TTC549 (cell line): ENCODE data around the gene FBXL19.

Source experiments
- FAIRE-seq: peaks from 2 replicates; lab custom pipeline; 2012; peaks lifted over from hg19 to GRCh38; lab: Jason Lieb, UNC

Gene FBXL19

GRCh38 chr16:30895627-30896260 lies 27.6 kb upstream of the FBXL19 start:
- FAIRE-seq: no peak

- FAIRE-seq: peak; percentile 15
Measured at GRCh38 chr16:30896261-30896888, 27.0 kb upstream of the FBXL19 start, which contains the start of gene CTF1. Gene CTF1 (plus strand): TSS chr16:30896614. CDS start chr16:30896644, 30 bp downstream.

- no peak for FAIRE-seq
Measured at GRCh38 chr16:30896889-30897733, 26.3 kb upstream of the FBXL19 start.

GRCh38 chr16:30899794-30900193 lies 23.6 kb upstream of the FBXL19 start:
- FAIRE-seq: no peak

DNA sequence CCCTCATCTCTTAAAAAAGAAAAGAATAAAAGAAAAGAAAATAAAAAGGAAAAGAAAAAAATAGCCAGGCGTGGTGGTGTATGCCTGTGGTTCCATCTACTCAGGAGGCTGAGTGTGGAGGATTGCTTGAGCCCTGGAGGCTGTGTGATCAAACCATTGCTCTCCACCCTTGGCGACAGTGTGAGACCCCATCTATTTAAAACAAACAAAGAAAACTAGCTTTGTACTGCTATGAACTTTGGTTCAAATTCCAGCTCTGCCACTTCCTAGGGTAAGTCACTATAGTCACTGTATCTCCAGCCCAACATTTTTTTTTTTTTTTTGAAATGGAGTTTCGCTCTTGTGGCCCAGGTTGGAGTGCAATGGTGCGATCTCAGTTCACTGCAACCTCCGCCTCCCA lies 22.8 kb upstream of the FBXL19 start:
- no peak for FAIRE-seq

DNA sequence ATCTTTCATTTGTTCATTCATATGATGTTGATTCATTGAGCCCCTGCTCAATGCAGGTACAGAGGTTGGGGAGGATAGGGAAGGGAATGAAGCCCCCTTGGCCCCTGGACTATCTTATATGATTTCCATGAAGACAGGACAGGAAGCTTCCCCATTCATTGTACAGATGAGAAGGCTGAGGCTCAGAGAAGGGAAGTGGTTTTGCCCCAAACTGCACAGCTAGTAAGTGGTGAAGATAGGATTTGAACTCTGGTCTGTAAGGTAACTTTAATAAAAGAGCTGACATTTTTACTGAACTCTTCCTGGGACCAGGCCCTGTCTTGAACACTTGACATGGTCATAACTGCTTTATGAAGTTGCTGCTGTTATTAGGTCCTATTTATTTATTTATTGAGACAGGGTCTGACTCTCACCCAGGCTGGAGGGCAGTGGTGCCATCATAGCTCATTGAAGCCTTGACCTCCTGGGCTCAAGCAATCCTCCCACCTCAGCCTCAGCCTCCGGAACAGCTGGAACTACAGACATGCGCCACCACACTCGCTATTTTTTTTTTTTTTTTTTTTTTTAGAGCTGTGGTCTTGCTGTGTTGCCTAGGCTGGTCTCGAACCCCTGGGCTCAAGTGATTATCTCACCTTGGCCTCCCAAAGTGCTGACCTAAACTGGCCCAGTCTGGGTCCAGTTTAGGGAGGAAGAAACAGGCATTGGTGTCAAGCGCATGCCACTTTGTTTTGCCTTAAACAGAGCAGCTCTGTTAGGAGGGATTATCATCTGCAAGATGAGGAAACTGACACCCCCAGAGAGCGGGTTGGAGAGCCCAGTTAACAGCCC lies 22.0 kb upstream of the FBXL19 start:
- FAIRE-seq: no peak

GRCh38 chr16:30902029-30902972 lies 21.1 kb upstream of the FBXL19 start:
- no peak for FAIRE-seq

DNA sequence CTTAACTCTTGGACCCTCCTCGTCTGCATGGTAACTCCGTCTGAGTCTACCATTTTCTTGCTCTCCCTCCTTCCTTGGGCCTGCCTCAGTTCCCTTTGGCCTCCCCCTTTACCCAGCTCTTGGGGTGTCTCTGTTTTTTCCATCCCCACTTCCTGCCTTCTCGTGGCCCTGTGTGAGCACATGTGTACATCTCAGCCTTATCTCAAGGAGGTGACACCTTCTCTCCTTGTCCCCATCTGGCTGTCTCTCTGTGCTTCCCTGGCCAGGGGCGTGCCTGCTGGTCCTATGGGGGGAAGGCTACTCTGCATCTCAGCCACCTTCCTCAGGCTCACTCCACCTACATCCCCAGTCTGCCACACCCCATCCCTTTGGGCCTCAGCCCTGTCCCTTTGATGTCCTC lies 20.4 kb upstream of the FBXL19 start:
- no peak for FAIRE-seq

DNA sequence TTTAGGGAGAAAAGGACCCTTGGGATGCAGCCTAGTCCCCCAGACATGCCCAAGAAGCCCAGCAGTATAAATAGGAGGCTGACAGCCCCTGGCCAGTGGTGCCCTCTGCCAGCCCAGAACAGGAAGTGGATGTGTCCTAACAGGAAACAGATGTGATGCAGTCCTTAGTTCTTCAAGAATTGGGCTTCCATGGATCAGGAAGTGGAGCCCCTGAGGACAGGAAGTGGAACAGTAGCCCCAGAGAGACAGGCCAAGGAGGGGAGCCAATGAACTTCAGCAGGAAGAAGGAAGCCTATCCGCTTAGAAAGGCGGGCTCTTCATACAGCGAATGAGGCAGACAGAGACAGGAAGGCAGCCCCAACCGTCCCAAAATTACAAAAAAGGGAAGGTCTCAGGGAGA lies 19.8 kb upstream of the FBXL19 start:
- FAIRE-seq: no peak

DNA sequence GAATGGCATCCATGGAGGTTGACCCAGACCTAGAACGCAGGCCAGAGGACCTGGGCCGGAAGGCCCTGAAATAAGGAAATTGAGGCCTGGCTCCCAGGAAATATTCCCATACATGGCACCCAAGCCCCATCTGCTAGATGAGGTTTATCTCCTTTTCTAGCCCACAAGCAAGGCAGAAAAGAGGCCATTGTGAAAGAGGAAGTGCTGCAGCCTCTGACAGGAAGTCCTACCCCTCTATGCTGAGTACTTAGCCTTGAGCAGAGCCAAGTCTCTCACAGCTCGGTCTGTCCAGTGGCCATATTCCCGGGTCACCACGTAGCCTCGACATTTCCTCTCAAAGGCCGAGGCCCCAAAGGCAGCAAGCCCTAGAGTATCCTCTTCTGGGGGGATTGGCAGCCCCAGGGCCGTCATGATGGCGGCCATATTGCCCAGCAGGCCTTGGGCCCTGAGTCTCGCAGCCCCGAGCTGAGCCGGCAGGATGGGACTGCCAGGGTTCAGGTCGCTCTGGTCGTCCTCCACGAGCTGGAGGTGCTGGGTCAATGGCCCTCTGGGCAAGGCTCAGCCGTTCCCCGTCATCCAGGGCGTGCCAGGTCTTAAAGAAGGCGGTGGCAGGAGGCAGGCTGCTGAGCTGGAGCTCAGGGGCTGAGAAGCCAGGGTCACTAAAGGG lies 19.1 kb upstream of the FBXL19 start:
- no peak for FAIRE-seq

DNA sequence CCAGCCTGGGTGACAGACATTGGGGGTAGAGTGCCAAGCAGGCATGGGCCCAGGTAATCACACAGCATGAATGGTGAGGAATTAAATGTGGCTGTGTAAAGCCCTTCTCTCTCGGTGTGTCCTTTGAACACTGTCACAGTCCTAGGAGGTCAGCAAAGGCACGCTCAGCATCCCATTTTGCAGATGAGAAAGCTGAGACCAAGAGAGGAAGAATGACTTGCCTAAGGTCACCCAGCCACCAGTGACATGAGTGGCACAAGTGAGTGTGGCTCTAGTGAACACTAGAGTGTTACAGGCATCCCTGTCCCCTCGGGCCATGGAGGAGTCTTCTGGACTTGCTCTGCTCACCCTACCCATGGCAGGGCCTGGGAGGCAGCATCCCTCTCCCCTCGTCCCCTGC lies 16.3 kb upstream of the FBXL19 start:
- no peak for FAIRE-seq

DNA sequence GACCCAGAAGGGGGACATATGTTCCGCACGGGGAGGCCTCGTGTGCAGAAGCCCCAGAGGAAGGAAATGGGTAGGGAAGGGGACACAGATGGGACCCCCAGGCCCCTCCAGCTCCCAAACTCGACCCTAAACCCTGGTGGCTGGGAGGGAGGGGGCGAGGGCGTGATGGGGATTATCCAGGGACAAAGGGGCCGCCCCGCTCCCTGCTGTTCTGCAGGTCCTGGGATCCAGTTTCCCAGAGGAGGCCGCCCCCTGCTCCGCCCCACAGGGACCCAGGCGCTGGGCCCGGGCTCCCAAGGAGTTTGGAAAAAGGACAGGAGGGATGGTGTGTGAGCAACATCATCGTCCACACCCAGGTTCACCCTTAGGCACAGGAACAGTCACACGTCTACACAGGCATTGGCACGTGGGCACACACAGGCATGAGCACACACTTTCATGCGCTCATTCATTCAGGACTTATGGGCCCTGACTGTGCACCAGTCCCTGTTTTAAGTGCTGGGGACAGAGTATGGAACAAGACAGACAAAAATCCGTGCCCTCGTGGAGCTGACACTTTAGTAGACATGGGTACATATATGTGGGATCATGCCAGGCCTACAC lies 12.8 kb upstream of the FBXL19 start:
- FAIRE-seq: no peak

DNA sequence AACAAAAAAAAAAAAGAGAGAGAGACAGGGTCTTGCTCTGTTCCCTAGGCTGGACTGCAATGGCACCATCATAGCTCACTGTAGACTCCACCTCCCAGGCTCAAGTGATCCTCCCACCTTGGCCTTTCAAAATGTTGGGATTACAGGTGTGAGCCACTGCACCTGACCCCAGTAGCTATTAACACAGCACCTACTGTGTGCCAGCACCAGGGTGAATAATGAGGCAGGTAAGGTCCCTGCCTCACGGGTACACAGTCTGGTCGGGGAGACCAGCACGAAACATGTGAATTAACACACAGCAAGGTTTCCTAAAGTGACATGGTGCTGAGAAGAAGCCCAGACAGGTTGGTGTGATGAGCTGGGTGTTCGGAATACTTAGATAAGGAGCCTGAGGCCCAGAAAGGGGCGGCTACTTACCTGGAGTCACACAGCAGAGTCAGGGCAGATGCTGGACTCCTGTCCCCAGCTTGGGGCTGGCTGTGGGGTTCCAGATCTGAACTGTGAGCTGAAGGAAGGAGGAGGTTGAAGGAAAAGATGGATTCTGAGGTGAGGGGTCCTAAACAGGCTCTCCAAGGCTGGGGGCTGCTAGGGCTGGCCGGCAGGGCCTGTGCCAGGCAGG lies 10.5 kb upstream of the FBXL19 start:
- FAIRE-seq: no peak

- FAIRE-seq: no peak
Measured at GRCh38 chr16:30914830-30915229, 8.5 kb upstream of the FBXL19 start.

- FAIRE-seq: no peak
Measured at GRCh38 chr16:30918614-30919013, 4.8 kb upstream of the FBXL19 start.

DNA sequence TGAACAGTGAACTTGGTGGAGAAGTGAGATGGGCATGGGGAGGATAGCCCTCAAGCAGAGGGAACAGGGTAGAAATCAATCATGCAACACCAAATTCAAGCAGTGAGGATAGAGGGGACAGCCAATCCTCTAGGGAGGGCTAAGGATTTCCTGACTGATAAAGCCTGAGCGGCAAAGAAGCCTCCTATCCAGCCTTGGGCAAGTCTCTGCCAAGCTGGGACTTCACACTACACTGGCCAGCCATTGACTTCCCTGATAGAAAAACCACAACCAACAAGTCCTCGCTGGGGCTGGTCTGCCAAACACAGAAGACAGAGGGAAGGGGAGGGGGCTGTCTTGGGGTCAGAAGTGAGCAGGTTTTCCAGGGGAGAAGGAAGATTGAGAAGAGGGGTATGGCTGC lies 2.5 kb upstream of the FBXL19 start:
- no peak for FAIRE-seq

DNA sequence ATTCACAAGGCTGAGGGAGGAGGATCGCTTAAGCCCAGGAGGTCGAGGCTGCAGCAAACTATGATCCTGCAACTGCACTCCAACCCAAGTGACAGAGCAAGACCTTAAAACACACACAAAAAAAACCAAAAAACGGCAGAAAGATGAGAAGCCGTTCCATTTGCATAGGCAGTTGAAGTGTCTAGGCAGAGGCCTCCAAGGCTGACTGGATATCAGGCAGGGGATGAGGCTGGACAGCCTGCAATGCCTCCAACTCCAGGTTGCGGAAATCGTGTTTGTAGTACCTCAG lies 2.0 kb upstream of the FBXL19 start:
- FAIRE-seq: peak; percentile 68

DNA sequence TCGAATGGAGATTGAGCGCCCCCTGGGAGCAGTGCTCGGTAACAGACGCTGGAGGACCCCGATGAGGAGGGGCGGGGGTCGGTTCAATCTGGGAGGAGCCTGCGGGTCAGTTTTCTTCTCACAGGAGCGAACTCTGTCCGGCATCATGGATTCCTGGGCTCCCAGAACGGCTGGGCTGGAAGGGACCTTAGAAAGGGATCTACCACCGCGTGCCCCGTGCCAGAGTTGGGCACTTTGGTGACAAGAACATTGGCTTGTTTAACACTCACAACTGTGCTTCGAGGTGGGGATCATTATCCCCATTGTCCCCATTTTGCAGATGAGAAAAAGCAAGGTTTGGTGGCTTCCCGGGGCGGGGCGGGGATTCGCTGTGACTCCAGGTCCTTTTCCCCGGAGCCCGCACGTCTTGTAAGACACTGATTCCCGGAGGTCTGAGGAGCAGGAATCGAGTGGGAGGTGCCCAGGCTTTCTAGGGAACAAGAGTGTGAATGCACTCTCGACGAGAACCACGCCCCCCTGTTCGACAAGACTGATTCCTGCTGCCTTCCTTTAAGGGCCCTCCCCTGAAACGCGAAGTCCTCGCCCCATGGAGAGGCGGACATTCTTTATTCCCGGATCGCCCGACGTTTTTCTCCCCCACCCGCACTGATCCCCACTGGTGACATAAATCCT lies 1.5 kb upstream of the FBXL19 start:
- no peak for FAIRE-seq

- peak; percentile 97 for FAIRE-seq
Measured at GRCh38 chr16:30922420-30922959, 882 bp upstream of the FBXL19 start.
